ENCODE results near the gene CYB5D1.
A peak's percentile ranks its signal among the peaks of the same experiment; 100 is the strongest.
"Not testable (repeated sequence)": the region's sequence is repeated elsewhere in the genome, so short reads cannot be mapped to it uniquely, and the experiment has no call there.

CYB5D1 gene

GRCh38 chr17:7859028-7859427, 1.2 kb downstream of the CYB5D1 start:
- DNase-seq, result no peak

GRCh38 chr17:7862692-7863437, 5.1 kb downstream of the CYB5D1 start:
- DNase-seq, result no peak

GRCh38 chr17:7864384-7864783, 6.6 kb downstream of the CYB5D1 start:
- not testable (repeated sequence) for DNase-seq

- no peak for DNase-seq
Measured at GRCh38 chr17:7864995-7865650, 7.3 kb downstream of the CYB5D1 start.

- peak in 1 of 2 donors; percentile 15 for DNase-seq
Measured at GRCh38 chr17:7867881-7868329, 10.1 kb downstream of the CYB5D1 start.

GRCh38 chr17:7873051-7873450, 15.2 kb downstream of the CYB5D1 start:
- DNase-seq, result no peak

- peak in 1 of 2 donors; percentile 30 for DNase-seq
Measured at GRCh38 chr17:7875804-7876370, 18.1 kb downstream of the CYB5D1 start.

- DNase-seq, result no peak
Measured at GRCh38 chr17:7878234-7878633, 20.4 kb downstream of the CYB5D1 start.

- no peak for DNase-seq
Measured at GRCh38 chr17:7880076-7880868, 22.5 kb downstream of the CYB5D1 start.

- peak in 1 of 2 donors; percentile 25 for DNase-seq
Measured at GRCh38 chr17:7881276-7882054, 23.7 kb downstream of the CYB5D1 start.

- DNase-seq, result peak in 1 of 2 donors; percentile 9
Measured at GRCh38 chr17:7882068-7882467, 24.3 kb downstream of the CYB5D1 start.

- no peak for DNase-seq
Measured at GRCh38 chr17:7882629-7883028, 24.8 kb downstream of the CYB5D1 start.

GRCh38 chr17:7883781-7884386, 26.1 kb downstream of the CYB5D1 start:
- DNase-seq, result peak in 1 of 2 donors; percentile 13

- no peak for DNase-seq
Measured at GRCh38 chr17:7884581-7885366, 27.0 kb downstream of the CYB5D1 start.

- DNase-seq, result peak in 1 of 2 donors; percentile 51
Measured at GRCh38 chr17:7885367-7886226, 27.8 kb downstream of the CYB5D1 start.

- DNase-seq, result peak in 1 of 2 donors; percentile 20
Measured at GRCh38 chr17:7886227-7887037, 28.6 kb downstream of the CYB5D1 start.

- no peak for DNase-seq
Measured at GRCh38 chr17:7887038-7887481, 29.3 kb downstream of the CYB5D1 start.

- peak; percentile 71 to 85 for DNase-seq
Measured at GRCh38 chr17:7887482-7888183, 29.8 kb downstream of the CYB5D1 start.

All from bone marrow (tissue), 2 donors.